Measurements from ENCODE around the gene TMEFF2.

DNA sequence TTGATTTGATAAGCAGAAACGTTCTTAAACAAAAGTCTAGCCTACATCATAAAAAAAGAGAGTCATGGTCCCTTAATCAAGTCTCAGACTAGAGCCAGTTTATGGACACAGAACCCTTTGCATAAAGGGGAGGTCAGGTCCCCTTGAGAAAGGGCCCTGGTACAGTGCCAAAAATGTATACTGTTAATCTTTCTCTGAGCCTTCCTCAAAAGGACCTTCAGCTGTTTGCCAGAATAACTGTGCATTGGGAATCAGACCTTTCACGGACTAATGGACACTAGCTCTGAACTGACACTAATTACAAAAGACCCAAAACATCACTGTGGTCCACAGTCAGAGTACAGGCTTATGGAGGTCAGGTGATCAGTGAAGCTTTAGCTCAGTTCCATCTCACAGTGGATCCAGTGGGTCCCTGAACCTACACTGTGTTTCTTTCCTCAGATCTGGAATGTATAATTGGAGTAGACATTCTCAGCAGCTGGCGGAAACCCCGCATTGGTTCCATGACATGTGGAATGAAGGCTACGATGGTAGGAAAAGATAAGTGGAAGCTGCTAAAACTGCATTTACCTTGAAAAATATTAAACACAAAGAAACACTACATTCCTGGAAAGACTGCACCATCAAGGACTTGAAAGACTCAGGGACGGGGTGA, 151.4 kb downstream of the TMEFF2 start:
- TF ChIP-seq, protein P1, sequence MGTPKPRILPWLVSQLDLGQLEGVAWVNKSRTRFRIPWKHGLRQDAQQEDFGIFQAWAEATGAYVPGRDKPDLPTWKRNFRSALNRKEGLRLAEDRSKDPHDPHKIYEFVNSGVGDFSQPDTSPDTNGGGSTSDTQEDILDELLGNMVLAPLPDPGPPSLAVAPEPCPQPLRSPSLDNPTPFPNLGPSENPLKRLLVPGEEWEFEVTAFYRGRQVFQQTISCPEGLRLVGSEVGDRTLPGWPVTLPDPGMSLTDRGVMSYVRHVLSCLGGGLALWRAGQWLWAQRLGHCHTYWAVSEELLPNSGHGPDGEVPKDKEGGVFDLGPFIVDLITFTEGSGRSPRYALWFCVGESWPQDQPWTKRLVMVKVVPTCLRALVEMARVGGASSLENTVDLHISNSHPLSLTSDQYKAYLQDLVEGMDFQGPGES (IDR thresholded peaks at IDR 0.05), result no peak
- TF ChIP-seq, protein P2, sequence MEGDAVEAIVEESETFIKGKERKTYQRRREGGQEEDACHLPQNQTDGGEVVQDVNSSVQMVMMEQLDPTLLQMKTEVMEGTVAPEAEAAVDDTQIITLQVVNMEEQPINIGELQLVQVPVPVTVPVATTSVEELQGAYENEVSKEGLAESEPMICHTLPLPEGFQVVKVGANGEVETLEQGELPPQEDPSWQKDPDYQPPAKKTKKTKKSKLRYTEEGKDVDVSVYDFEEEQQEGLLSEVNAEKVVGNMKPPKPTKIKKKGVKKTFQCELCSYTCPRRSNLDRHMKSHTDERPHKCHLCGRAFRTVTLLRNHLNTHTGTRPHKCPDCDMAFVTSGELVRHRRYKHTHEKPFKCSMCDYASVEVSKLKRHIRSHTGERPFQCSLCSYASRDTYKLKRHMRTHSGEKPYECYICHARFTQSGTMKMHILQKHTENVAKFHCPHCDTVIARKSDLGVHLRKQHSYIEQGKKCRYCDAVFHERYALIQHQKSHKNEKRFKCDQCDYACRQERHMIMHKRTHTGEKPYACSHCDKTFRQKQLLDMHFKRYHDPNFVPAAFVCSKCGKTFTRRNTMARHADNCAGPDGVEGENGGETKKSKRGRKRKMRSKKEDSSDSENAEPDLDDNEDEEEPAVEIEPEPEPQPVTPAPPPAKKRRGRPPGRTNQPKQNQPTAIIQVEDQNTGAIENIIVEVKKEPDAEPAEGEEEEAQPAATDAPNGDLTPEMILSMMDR (IDR thresholded peaks at IDR 0.05 in 2 of 3, conservative IDR thresholded peaks at IDR 0.05 in 1 of 3; ENCODE audit: control insufficient read depth in 2 of 3, extremely low read depth in 1 of 3, insufficient read depth in 1 of 3, low read depth in 3 of 3, low read length in 3 of 3), result no peak
- TF ChIP-seq YY1 (IDR thresholded peaks at IDR 0.05; ENCODE audit: low read depth, low read length) (no peak), SPI1 (IDR thresholded peaks at IDR 0.05; ENCODE audit: borderline replicate concordance, insufficient read depth, low read depth, low read length) (no peak), TCF12 (IDR thresholded peaks at IDR 0.05; ENCODE audit: low read depth, low read length) (no peak), EZH2 (IDR thresholded peaks at IDR 0.05; ENCODE audit: borderline replicate concordance, control insufficient read depth, low read depth, low read length) (no peak), POLR2A (IDR thresholded peaks at IDR 0.05; ENCODE audit: low read depth, low read length) (no peak), HDAC6 (IDR thresholded peaks at IDR 0.05; ENCODE audit: unreplicated experiment) (no peak), PAX8 (IDR thresholded peaks at IDR 0.05) (no peak), CEBPB (IDR thresholded peaks at IDR 0.05; ENCODE audit: borderline replicate concordance in 1 of 2, low read depth in 2 of 2, low read length in 2 of 2) (no peak), EP300 (IDR thresholded peaks at IDR 0.05; ENCODE audit: borderline replicate concordance in 1 of 2, control insufficient read depth in 1 of 2, low read depth in 2 of 2, low read length in 2 of 2) (no peak)
- TF ChIP-seq, protein P3, sequence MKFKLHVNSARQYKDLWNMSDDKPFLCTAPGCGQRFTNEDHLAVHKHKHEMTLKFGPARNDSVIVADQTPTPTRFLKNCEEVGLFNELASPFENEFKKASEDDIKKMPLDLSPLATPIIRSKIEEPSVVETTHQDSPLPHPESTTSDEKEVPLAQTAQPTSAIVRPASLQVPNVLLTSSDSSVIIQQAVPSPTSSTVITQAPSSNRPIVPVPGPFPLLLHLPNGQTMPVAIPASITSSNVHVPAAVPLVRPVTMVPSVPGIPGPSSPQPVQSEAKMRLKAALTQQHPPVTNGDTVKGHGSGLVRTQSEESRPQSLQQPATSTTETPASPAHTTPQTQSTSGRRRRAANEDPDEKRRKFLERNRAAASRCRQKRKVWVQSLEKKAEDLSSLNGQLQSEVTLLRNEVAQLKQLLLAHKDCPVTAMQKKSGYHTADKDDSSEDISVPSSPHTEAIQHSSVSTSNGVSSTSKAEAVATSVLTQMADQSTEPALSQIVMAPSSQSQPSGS (IDR thresholded peaks at IDR 0.05; ENCODE audit: low read length), result no peak
